ENCODE data around the gene GET4. TPM values are rescaled to one million over a fixed set of nuclear protein-coding genes. Genes with fewer than 3 reads are reported as not detected.

GET4 gene
- total and polyA plus RNA-seq, 2 of the 13 experiments (the other 11 are each of a cell fraction or from before 2014, with no cell fraction given) = 28.2 to 35.2 TPM

- TF ChIP-seq JUNB (CRISPR knock-in tag; IDR thresholded peaks at IDR 0.05; ENCODE audit: borderline replicate concordance) (no peak), NR2F2 (IDR thresholded peaks at IDR 0.05; ENCODE audit: borderline replicate concordance, low read depth) (peak; percentile 85), ZFP37 (CRISPR knock-in tag; IDR thresholded peaks at IDR 0.05; ENCODE audit: borderline replicate concordance) (no peak), MBD4 (IDR thresholded peaks at IDR 0.05; ENCODE audit: borderline replicate concordance, low read length) (no peak), REXO4 (CRISPR knock-in tag; IDR thresholded peaks at IDR 0.05; ENCODE audit: borderline replicate concordance) (no peak), ZNF557 (CRISPR knock-in tag; IDR thresholded peaks at IDR 0.05) (no peak), TBP (CRISPR knock-in tag; IDR thresholded peaks at IDR 0.05) (no peak), ZNF83 (CRISPR knock-in tag; IDR thresholded peaks at IDR 0.05; ENCODE audit: borderline replicate concordance) (no peak), PAF1 (CRISPR knock-in tag; IDR thresholded peaks at IDR 0.05) (no peak), U2AF2 (IDR thresholded peaks at IDR 0.05; ENCODE audit: low read depth, low read length) (no peak), HOMEZ (CRISPR knock-in tag; IDR thresholded peaks at IDR 0.05; ENCODE audit: low read depth) (no peak), TEAD3 (CRISPR knock-in tag; optimal IDR thresholded peaks at IDR 0.05; ENCODE audit: borderline replicate concordance) (no peak), MYC (CRISPR knock-in tag; IDR thresholded peaks at IDR 0.05; ENCODE audit: borderline replicate concordance) (peak; percentile 45; the same call in 1 of the 2 replicates), DMTF1 (CRISPR knock-in tag; IDR thresholded peaks at IDR 0.05) (no peak), GLMP (CRISPR knock-in tag; IDR thresholded peaks at IDR 0.05; ENCODE audit: borderline replicate concordance) (no peak), PLSCR1 (CRISPR knock-in tag; IDR thresholded peaks at IDR 0.05; ENCODE audit: borderline replicate concordance) (no peak), ZBTB44 (CRISPR knock-in tag; IDR thresholded peaks at IDR 0.05) (no peak), FOSL2 (CRISPR knock-in tag; IDR thresholded peaks at IDR 0.05) (0 out of 2 replicates have a peak, but pooled peaks have one; percentile 46), ZBTB33 (CRISPR knock-in tag; IDR thresholded peaks at IDR 0.05) (peak; percentile 22; the same call in 1 of the 2 replicates)
These were observed 50.0 kb downstream of the GET4 start (continued) for GRCh38 chr7:926061-927030.

Data from HepG2 (cell line).